GM10266 (cell line): ENCODE measurements around the gene MAPKAPK5.
"Not testable (repeated sequence)": the region's sequence is repeated elsewhere in the genome, so short reads cannot be mapped to it uniquely, and the experiment has no call there.

Experiments
- DNase-seq: peaks from one replicate; pipeline ENCODE4 v3.0.0; 2012; ENCODE audit errors: extremely low spot score
- TF ChIP-seq, protein P1 (sequence below): IDR thresholded peaks from 2 replicates; pipeline ENCODE4 v1.5.1; 2012; ENCODE audit warnings: mild to moderate bottlenecking, low read depth; ENCODE audit not compliant: control insufficient read depth, insufficient read depth; ENCODE audit errors: missing control alignments

Gene MAPKAPK5

GRCh38 chr12:111806304-111806703 is 35.7 kb upstream of the MAPKAPK5 start:
- TF ChIP-seq, protein P1, sequence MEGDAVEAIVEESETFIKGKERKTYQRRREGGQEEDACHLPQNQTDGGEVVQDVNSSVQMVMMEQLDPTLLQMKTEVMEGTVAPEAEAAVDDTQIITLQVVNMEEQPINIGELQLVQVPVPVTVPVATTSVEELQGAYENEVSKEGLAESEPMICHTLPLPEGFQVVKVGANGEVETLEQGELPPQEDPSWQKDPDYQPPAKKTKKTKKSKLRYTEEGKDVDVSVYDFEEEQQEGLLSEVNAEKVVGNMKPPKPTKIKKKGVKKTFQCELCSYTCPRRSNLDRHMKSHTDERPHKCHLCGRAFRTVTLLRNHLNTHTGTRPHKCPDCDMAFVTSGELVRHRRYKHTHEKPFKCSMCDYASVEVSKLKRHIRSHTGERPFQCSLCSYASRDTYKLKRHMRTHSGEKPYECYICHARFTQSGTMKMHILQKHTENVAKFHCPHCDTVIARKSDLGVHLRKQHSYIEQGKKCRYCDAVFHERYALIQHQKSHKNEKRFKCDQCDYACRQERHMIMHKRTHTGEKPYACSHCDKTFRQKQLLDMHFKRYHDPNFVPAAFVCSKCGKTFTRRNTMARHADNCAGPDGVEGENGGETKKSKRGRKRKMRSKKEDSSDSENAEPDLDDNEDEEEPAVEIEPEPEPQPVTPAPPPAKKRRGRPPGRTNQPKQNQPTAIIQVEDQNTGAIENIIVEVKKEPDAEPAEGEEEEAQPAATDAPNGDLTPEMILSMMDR: no peak
- no peak for DNase-seq

DNA sequence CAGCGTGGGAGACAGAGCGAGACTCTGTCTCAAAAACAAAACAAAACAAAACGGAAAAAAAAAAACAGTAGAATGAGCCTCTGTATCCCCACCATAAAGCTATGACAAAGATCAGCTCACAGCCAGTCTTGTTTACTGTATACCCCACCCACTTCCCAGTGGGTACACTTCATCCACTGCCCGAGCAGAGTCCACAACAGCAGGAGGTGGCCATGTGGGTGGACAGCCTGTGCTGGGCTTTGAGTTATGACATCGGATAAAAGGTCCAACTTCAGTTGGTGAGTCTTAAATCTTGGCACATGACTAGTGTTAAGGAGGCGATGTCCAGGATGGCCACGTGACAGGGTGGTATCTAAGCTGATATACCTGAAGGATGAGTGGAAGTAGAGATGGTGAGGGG is 34.8 kb upstream of the MAPKAPK5 start:
- TF ChIP-seq, protein P1: no peak
- no peak for DNase-seq

- peak; percentile 79 for DNase-seq
- TF ChIP-seq, protein P1: peak; percentile 84
Observed at GRCh38 chr12:111812881-111813741, 28.9 kb upstream of the MAPKAPK5 start.

GRCh38 chr12:111816065-111816615 is 25.9 kb upstream of the MAPKAPK5 start:
- no peak for DNase-seq
- TF ChIP-seq, protein P1: no peak

DNA sequence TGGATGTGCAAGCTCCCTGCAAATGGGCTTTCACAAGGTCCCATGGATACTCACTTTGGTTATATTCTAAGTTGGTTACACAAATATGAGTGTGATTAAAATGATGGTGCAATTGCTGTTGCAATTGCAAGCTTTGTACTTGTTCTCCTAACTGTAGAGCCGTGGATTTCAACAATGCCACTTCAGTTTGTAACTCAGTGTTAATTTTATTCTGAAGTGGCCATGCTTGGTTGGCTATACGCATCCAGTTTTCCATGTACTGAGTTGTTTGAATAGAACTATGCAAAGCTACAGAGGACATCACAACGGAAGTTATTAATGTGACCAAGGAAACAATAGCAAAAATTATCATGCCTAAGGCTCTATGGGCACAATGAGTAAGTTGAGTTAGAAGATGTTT is 25.1 kb upstream of the MAPKAPK5 start:
- not testable (repeated sequence) for DNase-seq

DNA sequence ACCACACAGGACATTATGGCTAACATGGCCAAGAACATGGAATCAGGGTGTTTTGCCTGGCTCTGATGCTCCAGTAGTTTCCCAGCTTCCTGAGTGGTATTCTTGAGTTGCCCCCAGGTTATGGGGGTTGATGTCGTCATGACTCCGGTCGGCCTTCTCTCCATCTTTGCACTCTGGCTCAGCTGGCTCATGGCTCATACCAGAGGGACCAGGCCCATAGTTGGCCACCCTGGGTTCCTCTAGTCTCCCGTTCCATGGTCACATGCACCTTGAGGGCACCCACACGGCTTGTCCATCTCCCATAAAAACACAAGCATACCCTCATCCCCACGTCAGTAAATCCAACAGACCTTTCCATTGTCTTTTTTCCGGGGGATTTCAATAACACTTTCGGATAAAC is 23.7 kb upstream of the MAPKAPK5 start:
- TF ChIP-seq, protein P1: no peak
- DNase-seq: no peak

DNA sequence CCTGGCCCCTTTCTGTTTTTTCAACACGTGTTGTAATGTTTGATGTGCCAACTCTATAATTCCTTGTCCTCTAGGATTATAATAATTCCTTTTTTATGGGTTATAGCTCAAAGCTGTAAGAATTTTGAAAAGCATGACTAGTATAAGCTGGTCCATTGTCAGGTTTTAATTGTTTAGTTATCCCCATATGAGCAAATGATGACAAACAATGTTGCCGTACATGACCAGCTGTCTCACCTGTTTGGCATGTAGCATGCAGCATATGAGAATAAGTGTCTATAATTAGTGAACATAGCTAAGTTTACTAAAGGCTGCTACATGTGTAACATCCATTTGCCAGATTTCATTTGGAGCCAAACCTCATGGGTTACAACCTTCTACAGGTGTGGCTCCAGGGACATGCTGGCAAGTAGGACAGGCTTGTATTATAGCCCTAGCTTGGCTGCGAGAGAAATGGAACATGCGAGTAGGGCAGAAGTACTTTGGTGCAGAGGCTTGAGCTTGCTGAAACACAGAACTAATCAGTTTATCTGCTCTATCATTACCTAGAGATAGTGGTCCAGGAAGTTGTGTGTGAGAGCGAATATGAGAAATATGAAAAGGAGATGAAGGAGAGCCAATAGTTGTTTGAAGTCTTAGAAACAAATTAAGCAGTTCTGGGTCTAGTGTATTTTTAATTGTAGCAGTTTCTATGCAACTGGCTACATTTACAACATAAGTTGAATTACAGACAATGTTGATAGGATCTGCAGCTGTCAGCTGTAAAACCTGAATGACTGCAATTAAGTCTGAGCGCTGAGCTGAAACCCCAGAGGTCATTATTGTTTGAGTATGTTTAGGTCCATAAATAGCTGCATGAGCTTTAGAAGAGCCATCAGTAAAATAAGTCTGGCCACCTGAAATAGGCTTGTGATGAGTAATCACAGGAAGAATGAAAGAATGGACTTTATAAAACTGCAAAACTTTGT is 22.6 kb upstream of the MAPKAPK5 start:
- no peak for DNase-seq
- TF ChIP-seq, protein P1: no peak

DNA sequence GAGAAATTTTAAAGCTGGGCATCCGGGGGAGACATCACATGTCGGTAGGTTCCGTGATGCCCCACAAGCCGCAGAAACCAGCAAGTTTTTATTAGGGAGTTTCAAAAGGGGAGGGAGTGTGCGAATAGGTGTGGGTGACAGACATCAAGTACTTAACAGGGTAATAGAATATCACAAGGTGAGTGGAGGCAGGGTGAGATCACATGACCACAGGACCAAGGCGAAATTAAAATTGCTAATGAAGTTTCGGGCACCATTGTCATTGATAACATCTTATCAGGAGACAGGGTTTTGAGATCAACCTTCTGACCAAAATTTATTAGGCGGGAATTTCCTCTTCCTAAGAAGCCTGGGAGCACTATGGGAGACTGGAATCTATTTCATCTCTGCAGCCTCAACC is 21.2 kb upstream of the MAPKAPK5 start:
- not testable (repeated sequence) for DNase-seq
